H1 (cell line): ENCODE results near the gene NACAD. TPM values are rescaled to one million over a fixed set of nuclear protein-coding genes. Genes with fewer than 3 reads are reported as not detected.

ENCODE experiments used
- CTCF ChIA-PET: fragments of 300-600 bp; sonication (Branson Sonifier 250); formaldehyde crosslinking; loops from one replicate; lab custom pipeline; 2021; ENCODE audit not compliant: partially characterized antibody; lab: Charles Lee
- POLR2A ChIA-PET: fragments of 300-600 bp; sonication (Branson Sonifier 250); formaldehyde crosslinking; loops from one replicate; lab custom pipeline; 2021; ENCODE audit warnings: inconsistent platforms; ENCODE audit not compliant: partially characterized antibody; lab: Charles Lee
- DNase-seq, 2 experiments: peaks; one replicate each; pipeline versions ENCODE4 v3.0.0 to v3.0.0-alpha.2; 2010 to 2022; ENCODE audit warnings: low spot score in 2 of 2, low read depth in 1 of 2, mixed read lengths in 1 of 2
- FAIRE-seq: peaks from 2 replicates; lab custom pipeline; 2011; peaks lifted over from hg19 to GRCh38; lab: Jason Lieb, UNC
- H2AFZ ChIP-seq: 2 replicates; pipeline ENCODE4 v1.8.1; 2012; ENCODE audit warnings: low read length, inconsistent platforms
- H2AK5ac ChIP-seq: 2 replicates; pipeline ENCODE4 v1.6.1; 2013; ENCODE audit warnings: low read depth, low read length
- H2BK120ac ChIP-seq: replicated peaks from 2 replicates; pipeline ENCODE3; 2013; ENCODE audit warnings: low read depth, low read length, inconsistent platforms
- H2BK12ac ChIP-seq: 2 replicates; pipeline ENCODE4 v1.6.1; 2013; ENCODE audit warnings: low read depth, low read length
- H2BK15ac ChIP-seq: 2 replicates; pipeline ENCODE4 v1.6.1; 2013; ENCODE audit warnings: low read length
- H2BK20ac ChIP-seq: 2 replicates; pipeline ENCODE4 v1.6.1; 2013; ENCODE audit warnings: low read length
- H2BK5ac ChIP-seq: 2 replicates; pipeline ENCODE4 v1.6.1; 2013; ENCODE audit warnings: low read depth, low read length
- H3K14ac ChIP-seq: 2 replicates; pipeline ENCODE4 v1.6.1; 2013; ENCODE audit warnings: inconsistent platforms; ENCODE audit not compliant: insufficient read length
- H3K18ac ChIP-seq: 2 replicates; pipeline ENCODE4 v1.6.1; 2013; ENCODE audit warnings: low read length; ENCODE audit errors: extremely low read depth
- H3K23ac ChIP-seq: 2 replicates; pipeline ENCODE4 v1.6.1; 2013; ENCODE audit warnings: inconsistent platforms; ENCODE audit not compliant: insufficient read length
- H3K23me2 ChIP-seq: 2 replicates; pipeline ENCODE4 v1.6.1; 2013; ENCODE audit warnings: low read depth, low read length
- H3K27ac ChIP-seq: 2 replicates; pipeline ENCODE4 v1.6.1; 2011; ENCODE audit warnings: low read depth, low read length, inconsistent platforms
- H3K27me3 ChIP-seq, 4 experiments: replicated peaks in 1 of 4; 1 replicate in 1 of 4; 2 replicates in 3 of 4; pipeline versions ENCODE4 v1.6.1 to v1.8.1; 2011 to 2013; ENCODE audit warnings: low read length in 3 of 4, mild to moderate bottlenecking in 3 of 4, inconsistent platforms in 2 of 4, mixed read lengths in 2 of 4, moderate library complexity in 1 of 4; ENCODE audit not compliant: control insufficient read depth in 3 of 4, insufficient read depth in 3 of 4; ENCODE audit errors: extremely low read depth in 1 of 4
- H3K36me3 ChIP-seq, 4 experiments: 2 replicates each; pipeline versions ENCODE4 v1.6.1 to v1.8.1; 2011 to 2013; ENCODE audit warnings: mild to moderate bottlenecking in 4 of 4, low read length in 3 of 4, moderate library complexity in 2 of 4, control low read depth in 1 of 4, inconsistent platforms in 1 of 4; ENCODE audit not compliant: insufficient read depth in 4 of 4, control insufficient read depth in 2 of 4
- H3K4ac ChIP-seq: replicated peaks from 2 replicates; pipeline ENCODE3; 2013; ENCODE audit warnings: low read length, low read depth, mixed read lengths, inconsistent platforms; ENCODE audit not compliant: insufficient read length
- H3K4me1 ChIP-seq, 4 experiments: replicated peaks in 1 of 4; 1 replicate in 1 of 4; 2 replicates in 3 of 4; pipeline versions ENCODE4 v1.6.1 to v1.8.1; 2011 to 2013; ENCODE audit warnings: low read length in 3 of 4, inconsistent platforms in 2 of 4, mixed read lengths in 1 of 4; ENCODE audit not compliant: insufficient read depth in 4 of 4, control insufficient read depth in 3 of 4
- H3K4me2 ChIP-seq, 2 experiments: 2 replicates each; pipeline versions ENCODE4 v1.6.1 to v1.8.1; 2011 to 2013; ENCODE audit warnings: low read depth in 2 of 2, low read length in 2 of 2, control low read depth in 1 of 2, inconsistent platforms in 1 of 2, mild to moderate bottlenecking in 1 of 2; ENCODE audit not compliant: insufficient read depth in 1 of 2
- H3K4me3 ChIP-seq, 4 experiments: fragments of 200-600, 300-600 bp in 1 of 4; sonication (generic), shearing (Covaris generic), sonication (Bioruptor Twin) in 1 of 4; 2 replicates each; pipeline versions ENCODE4 v1.5.1 to v1.8.1; 2011 to 2016; ENCODE audit warnings: low read length in 4 of 4, low read depth in 3 of 4, control low read depth in 2 of 4, inconsistent platforms in 2 of 4, mild to moderate bottlenecking in 2 of 4, mixed read lengths in 1 of 4, moderate library complexity in 1 of 4; ENCODE audit not compliant: insufficient read depth in 2 of 4; ENCODE audit errors: extremely low read depth in 1 of 4
- H3K56ac ChIP-seq: replicated peaks from 2 replicates; pipeline ENCODE3; 2013; ENCODE audit warnings: low read depth, mild to moderate bottlenecking, mixed read lengths, low read length, inconsistent platforms; ENCODE audit not compliant: insufficient read length
- H3K79me1 ChIP-seq: 2 replicates; pipeline ENCODE4 v1.6.1; 2013; ENCODE audit warnings: low read depth, low read length, control low read depth
- H3K79me2 ChIP-seq, 2 experiments: 2 replicates each; pipeline versions ENCODE4 v1.6.1 to v1.8.1; 2012 to 2013; ENCODE audit warnings: low read length in 2 of 2, mild to moderate bottlenecking in 2 of 2, inconsistent platforms in 1 of 2; ENCODE audit not compliant: insufficient read depth in 2 of 2, control insufficient read depth in 1 of 2
- H3K9ac ChIP-seq, 4 experiments: replicated peaks in 1 of 4; 1 replicate in 1 of 4; 2 replicates in 3 of 4; pipeline versions ENCODE4 v1.6.1 to v1.8.1; 2011 to 2013; ENCODE audit warnings: low read depth in 3 of 4, low read length in 3 of 4, control low read depth in 2 of 4, mild to moderate bottlenecking in 2 of 4, moderate library complexity in 2 of 4, inconsistent platforms in 1 of 4; ENCODE audit errors: extremely low read depth in 1 of 4
- H3K9me3 ChIP-seq, 2 experiments: 2 replicates each; pipeline versions ENCODE4 v1.6.1 to v1.8.1; 2012 to 2013; ENCODE audit warnings: mild to moderate bottlenecking in 2 of 2, moderate library complexity in 2 of 2, control low read depth in 1 of 2, inconsistent platforms in 1 of 2, low read depth in 1 of 2, low read length in 1 of 2, mixed read lengths in 1 of 2; ENCODE audit not compliant: insufficient read depth in 2 of 2
- H4K20me1 ChIP-seq, 2 experiments: replicated peaks in 1 of 2; 2 replicates each; pipeline versions ENCODE3 to v1.8.1; 2011 to 2013; ENCODE audit warnings: inconsistent platforms in 2 of 2, low read length in 2 of 2, mild to moderate bottlenecking in 1 of 2; ENCODE audit not compliant: insufficient read depth in 2 of 2, control insufficient read depth in 1 of 2
- H4K5ac ChIP-seq: 2 replicates; pipeline ENCODE4 v1.6.1; 2013; ENCODE audit warnings: low read length, low read depth, mixed read lengths, inconsistent platforms; ENCODE audit not compliant: insufficient read length
- H4K8ac ChIP-seq: 2 replicates; pipeline ENCODE4 v1.8.0; 2013; ENCODE audit warnings: mild to moderate bottlenecking, moderate library complexity, low read length, inconsistent platforms; ENCODE audit not compliant: insufficient read depth; ENCODE audit errors: extremely low read depth
- H4K91ac ChIP-seq: replicated peaks from 2 replicates; pipeline ENCODE3; 2013; ENCODE audit warnings: low read length, mixed read lengths, inconsistent platforms; ENCODE audit not compliant: insufficient read length
- BCL11A ChIP-seq, 2 experiments: IDR thresholded peaks; one replicate each; pipeline ENCODE4 v1.6.1; 2011; ENCODE audit warnings: low read depth in 2 of 2, low read length in 2 of 2, mild to moderate bottlenecking in 2 of 2
- NRF1 ChIP-seq: IDR thresholded peaks from 2 replicates; pipeline ENCODE4 v1.6.1; 2011; ENCODE audit warnings: mild to moderate bottlenecking, low read depth, low read length, improper control_type of control experiment
- POU5F1 ChIP-seq: IDR thresholded peaks from 2 replicates; pipeline ENCODE4 v1.6.1; 2011; ENCODE audit warnings: low read depth, mild to moderate bottlenecking, low read length, moderate library complexity
- WGBS, 2 experiments: shearing (Covaris generic) in 1 of 2; methylation state at CpG; one replicate each; pipeline versions ENCODE4 v1.1.6 to v1.1.7; 2013 to 2015; ENCODE audit warnings: low lambda C conversion rate in 2 of 2, mixed read lengths in 2 of 2, inconsistent platforms in 1 of 2, low coverage in 1 of 2, missing lambda C conversion rate in 1 of 2; ENCODE audit not compliant: insufficient replicate concordance in 2 of 2, insufficient coverage in 1 of 2, insufficient read length in 1 of 2; ENCODE audit errors: extremely low coverage in 1 of 2, missing lambda C conversion rate in 1 of 2; 5-methylcytosine and 5-hydroxymethylcytosine counted together
- polyA plus RNA-seq, 7 experiments: library from polyadenylated mRNA; depleted of rRNA in 3 of 7; stranded (reverse) in 5 of 7; unstranded in 2 of 7; fragments of >200 nt in 5 of 7; fragments of 200-250 nt in 2 of 7; gene quantifications; 1 replicate in 5 of 7; 2 replicates in 1 of 7; 4 replicates in 1 of 7; pipeline versions ENCODE4 v1.2.1 to v1.2.3, GENCODE V29; 2011 to 2013; ENCODE audit warnings: missing spikeins in 2 of 7, mixed read lengths in 2 of 7
- total RNA-seq: library from RNA; stranded (reverse); fragmentation: NEBNext Ultra II Directional; extraction: Animal tissue kit (Norgen Biotek cat#: 25700); gene quantifications from 2 replicates; pipeline ENCODE4 v1.2.1, GENCODE V29; 2021

NACAD gene
- total and polyA plus RNA-seq, 2 of the 8 experiments (the other 6 are each of a cell fraction or from before 2014, with no cell fraction given): 1.3 to 6.0 TPM

DNA sequence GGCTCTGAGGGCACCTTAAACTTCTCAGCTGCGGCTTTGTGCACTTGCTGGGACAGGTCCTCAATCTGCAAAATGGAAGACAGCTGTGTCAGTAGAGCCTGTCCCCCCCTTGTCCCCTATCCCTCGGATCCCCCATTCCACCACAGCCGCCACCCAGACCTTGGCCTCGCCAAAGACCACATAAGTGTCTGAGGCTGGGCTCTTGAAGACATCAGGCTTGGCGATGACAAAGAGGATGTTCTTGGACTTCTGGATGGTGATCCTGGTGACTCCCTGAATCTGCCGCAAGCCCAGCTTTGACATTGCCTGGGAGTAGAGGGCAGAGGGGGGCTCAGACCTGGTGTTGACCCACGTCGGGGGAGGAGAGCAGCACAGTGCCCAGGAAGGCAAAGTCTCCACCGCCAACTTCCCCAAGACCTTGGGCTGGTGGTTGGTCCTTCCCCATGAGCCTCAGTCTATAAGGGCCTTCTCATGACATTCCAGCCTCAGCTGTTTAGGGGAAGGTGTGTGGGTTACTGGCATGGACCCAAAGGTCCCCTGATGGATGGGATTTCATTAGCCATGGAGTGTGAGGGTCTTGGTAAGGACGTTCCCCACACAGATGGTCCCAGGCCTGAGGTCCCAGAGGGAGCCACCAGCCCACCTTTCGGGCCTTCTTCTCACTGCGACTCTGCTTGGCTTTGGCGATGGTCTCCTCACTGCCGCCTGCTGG is 7.7 kb downstream of the NACAD start:
- Histone ChIP-seq H4K91ac (no peak overlapping the region), H3K36me3 (peaks cover 0 to 1% (median 0%) of the 10 kb centered on the region in 4 experiments; a peak in 2 of 8 replicates), H4K8ac (peak overlapping the region; percentile 35; the same call in 1 of the 2 replicates), H3K27me3 (no peaks in the 10 kb centered on the region), H3K9ac (no peak overlapping the region), H4K5ac (no peak overlapping the region), H3K23ac (no peak overlapping the region), H3K79me1 (no peaks in the 10 kb centered on the region), H3K56ac (no peak overlapping the region), H2BK15ac (no peak overlapping the region), H3K4me3 (no peak overlapping the region), H3K79me2 (no peaks in the 10 kb centered on the region), H2AFZ (no peak overlapping the region), H3K4me1 (no peaks in the 10 kb centered on the region; a peak in 1 of 7 replicates), H2BK12ac (no peak overlapping the region), H3K4ac (no peak overlapping the region), H2AK5ac (no peak overlapping the region), H3K27ac (no peak overlapping the region), H3K9me3 (no peaks in the 10 kb centered on the region), H3K14ac (no peak overlapping the region), H3K18ac (no peak overlapping the region), H2BK5ac (no peak overlapping the region), H3K23me2 (no peaks in the 10 kb centered on the region), H3K4me2 (no peak overlapping the region), H2BK120ac (no peak overlapping the region), H2BK20ac (no peak overlapping the region), H4K20me1 (no peaks in the 10 kb centered on the region)
- DNase-seq: no peak
- WGBS, 2 experiments: 81% methylated on average over 13 of the region's 14 CpGs; no CpG with 5 or more reads in 1 of the 2 experiments
- ChIA-PET POLR2A (interaction anchor here (0.8 to 1.6 kb wide), 4 partner anchors 8 to 96 kb away, joined by 3 read pairs; partner anchors contain the start of gene NACAD), CTCF (interaction anchor here (0.6 to 1.7 kb wide), 6 partner anchors 8 to 224 kb away, joined by 3 to 8 read pairs (median 3); no protein-coding TSS in a partner anchor)
- FAIRE-seq: no peak
- TF ChIP-seq POU5F1 (no peak), NRF1 (no peak), BCL11A (IDR thresholded peaks at IDR 0.05; ENCODE audit: low read depth in 2 of 2, low read length in 2 of 2) (no peak)
